ENCODE measurements around the gene PIP5K1A. TPM values are rescaled to one million over a fixed set of nuclear protein-coding genes. Genes with fewer than 3 reads are reported as not detected.

Gene PIP5K1A
- total and polyA plus RNA-seq, 2 experiments from 2014 or later, result 17.3 to 45.7 TPM

GRCh38 chr1:151164732-151165280 lies 33.5 kb upstream of the PIP5K1A start:
- H3K9me3 ChIP-seq (ENCODE audit: low read depth), result no peaks in the 10 kb centered on the region
- H3K4me1 ChIP-seq (ENCODE audit: insufficient read depth), result peaks cover 15% of the 10 kb centered on the region
- peaks cover 37% of the 10 kb centered on the region for H3K79me2 ChIP-seq
- H3K4me2 ChIP-seq, result peak overlapping the region; percentile 80
- no peaks in the 10 kb centered on the region for H3K9me2 ChIP-seq (replicated peaks; ENCODE audit: insufficient read depth)
- no peaks in the 10 kb centered on the region for H3K27me3 ChIP-seq
- H4K20me1 ChIP-seq (ENCODE audit: insufficient read depth, poor library complexity, severe bottlenecking), result no peaks in the 10 kb centered on the region
- no peak for DNase-seq (ENCODE audit: low spot score)
- no peaks in the 10 kb centered on the region for H3K36me3 ChIP-seq (replicated peaks; ENCODE audit: insufficient read depth, low read depth)
- peak overlapping the region; percentile 88 for H3K27ac ChIP-seq
- peak overlapping the region; percentile 86 for H2AFZ ChIP-seq
- no peak for TF ChIP-seq CTCF (IDR thresholded peaks at IDR 0.05; ENCODE audit: poor library complexity)
- no peak for TF ChIP-seq EZH2phosphoT487 (IDR thresholded peaks at IDR 0.05; ENCODE audit: low read depth, severe bottlenecking, unreplicated experiment)
- TF ChIP-seq EZH2 (IDR thresholded peaks at IDR 0.05; ENCODE audit: borderline replicate concordance), result no peak
- H3K4me3 ChIP-seq, result peak overlapping the region; percentile 64
- 21% methylated on average over 11 of the region's 11 CpGs for WGBS (ENCODE audit: low lambda C conversion rate, missing lambda C conversion rate)

GRCh38 chr1:151165281-151165737 lies 33.0 kb upstream of the PIP5K1A start:
- no peaks in the 10 kb centered on the region for H3K9me2 ChIP-seq (replicated peaks; ENCODE audit: insufficient read depth)
- H4K20me1 ChIP-seq (ENCODE audit: insufficient read depth, poor library complexity, severe bottlenecking), result no peaks in the 10 kb centered on the region
- H3K27ac ChIP-seq, result peak overlapping the region; percentile 88
- no peak for TF ChIP-seq CTCF (IDR thresholded peaks at IDR 0.05; ENCODE audit: poor library complexity)
- TF ChIP-seq EZH2 (IDR thresholded peaks at IDR 0.05; ENCODE audit: borderline replicate concordance), result no peak
- no peaks in the 10 kb centered on the region for H3K27me3 ChIP-seq
- WGBS (ENCODE audit: low lambda C conversion rate, missing lambda C conversion rate), result 3% methylated on average over 15 of the region's 15 CpGs
- H3K9me3 ChIP-seq (ENCODE audit: low read depth), result no peaks in the 10 kb centered on the region
- H3K4me3 ChIP-seq, result peak overlapping the region; percentile 64
- H3K79me2 ChIP-seq, result peaks cover 37% of the 10 kb centered on the region
- peaks cover 15% of the 10 kb centered on the region for H3K4me1 ChIP-seq (ENCODE audit: insufficient read depth)
- peak; percentile 62 for DNase-seq (ENCODE audit: low spot score)
- no peaks in the 10 kb centered on the region for H3K36me3 ChIP-seq (replicated peaks; ENCODE audit: insufficient read depth, low read depth)
- H2AFZ ChIP-seq, result peak overlapping the region; percentile 86
- H3K4me2 ChIP-seq, result peak overlapping the region; percentile 80

GRCh38 chr1:151165738-151166504 lies 32.4 kb upstream of the PIP5K1A start, which contains the start of the genes LYSMD1 and SCNM1:
Gene LYSMD1, minus strand, starts transcription at chr1:151165902. Its CDS starts 644 bp downstream, at chr1:151165258.
Gene SCNM1, plus strand, starts transcription at chr1:151166144. Its CDS starts 9 bp downstream, at chr1:151166153.
- TF ChIP-seq EZH2 (IDR thresholded peaks at IDR 0.05; ENCODE audit: borderline replicate concordance) (no peak), CTCF (IDR thresholded peaks at IDR 0.05; ENCODE audit: poor library complexity) (no peak), EZH2phosphoT487 (IDR thresholded peaks at IDR 0.05; ENCODE audit: low read depth, severe bottlenecking, unreplicated experiment) (no peak)
- peak within 1 kb of the TSS; percentile 64 for H3K4me3 ChIP-seq
- peak within 1 kb of the TSS; percentile 81 for H3K4me2 ChIP-seq
- H4K20me1 ChIP-seq (ENCODE audit: insufficient read depth, poor library complexity, severe bottlenecking), result no peaks in the 10 kb centered on the region
- peak; percentile 97 for DNase-seq (ENCODE audit: low spot score)
- H3K27ac ChIP-seq, result peak within 1 kb of the TSS; percentile 88
- no peaks in the 10 kb centered on the region for H3K36me3 ChIP-seq (replicated peaks; ENCODE audit: insufficient read depth, low read depth)
- H3K79me2 ChIP-seq, result peaks cover 37% of the 10 kb centered on the region
- no peaks in the 10 kb centered on the region for H3K27me3 ChIP-seq
- under 1% methylated on average over 38 of the region's 38 CpGs for WGBS (ENCODE audit: low lambda C conversion rate, missing lambda C conversion rate)
- no peaks in the 10 kb centered on the region for H3K9me3 ChIP-seq (ENCODE audit: low read depth)
- H3K4me1 ChIP-seq (ENCODE audit: insufficient read depth), result peaks cover 15% of the 10 kb centered on the region
- no peaks in the 10 kb centered on the region for H3K9me2 ChIP-seq (replicated peaks; ENCODE audit: insufficient read depth)
- H2AFZ ChIP-seq, result peak within 1 kb of the TSS; percentile 86
